Astrocyte (in vitro differentiated cells and primary cell): ENCODE data around the gene CD40. TPM values are rescaled to one million over a fixed set of nuclear protein-coding genes. Genes with fewer than 3 reads are reported as not detected.
A peak's percentile ranks its signal among the peaks of the same experiment; 100 is the strongest.

Source experiments
- DNase-seq: peaks from one replicate; pipeline ENCODE4 v3.0.0-alpha.2; 2010; ENCODE audit warnings: low read depth
- FAIRE-seq: peaks from 2 replicates; lab custom pipeline; 2011; peaks lifted over from hg19 to GRCh38; lab: Jason Lieb, UNC
- H2AFZ ChIP-seq: 2 replicates; pipeline ENCODE4 v1.6.0; 2012; ENCODE audit warnings: low read depth, low read length, inconsistent platforms
- H3K27ac ChIP-seq: 2 replicates; pipeline ENCODE4 v1.5.1; 2011; ENCODE audit warnings: low read depth, low read length, inconsistent platforms
- H3K27me3 ChIP-seq: 2 replicates; pipeline ENCODE4 v1.6.0; 2011; ENCODE audit warnings: low read length, inconsistent platforms; ENCODE audit not compliant: insufficient read depth
- H3K36me3 ChIP-seq: 2 replicates; pipeline ENCODE4 v1.5.1; 2011; ENCODE audit warnings: low read length, inconsistent platforms; ENCODE audit not compliant: insufficient read depth
- H3K4me1 ChIP-seq: 2 replicates; pipeline ENCODE4 v1.5.1; 2011; ENCODE audit warnings: low read length, inconsistent platforms; ENCODE audit not compliant: insufficient read depth
- H3K4me2 ChIP-seq: 2 replicates; pipeline ENCODE4 v1.6.0; 2012; ENCODE audit warnings: low read length, inconsistent platforms
- H3K4me3 ChIP-seq: 2 replicates; pipeline ENCODE4 v1.5.1; 2011; ENCODE audit warnings: low read depth, mild to moderate bottlenecking, low read length, inconsistent platforms; ENCODE audit not compliant: insufficient read depth
- H3K79me2 ChIP-seq: 2 replicates; pipeline ENCODE4 v1.6.0; 2012; ENCODE audit warnings: mild to moderate bottlenecking, low read length, inconsistent platforms; ENCODE audit not compliant: insufficient read depth
- H3K9ac ChIP-seq: 2 replicates; pipeline ENCODE4 v1.6.0; 2012; ENCODE audit warnings: mild to moderate bottlenecking, low read length, inconsistent platforms
- H3K9me3 ChIP-seq: 2 replicates; pipeline ENCODE4 v1.5.1; 2012; ENCODE audit warnings: low read depth, mild to moderate bottlenecking, low read length, inconsistent platforms; ENCODE audit not compliant: insufficient read depth
- H4K20me1 ChIP-seq: 2 replicates; pipeline ENCODE4 v1.6.0; 2012; ENCODE audit warnings: low read length, inconsistent platforms; ENCODE audit not compliant: insufficient read depth
- H3K27ac Mint-ChIP-seq: one replicate; pipeline ENCODE4 v1.8.0; 2021; ENCODE audit warnings: mild to moderate bottlenecking, mixed read lengths; ENCODE audit not compliant: unreplicated experiment
- H3K27me3 Mint-ChIP-seq: one replicate; pipeline ENCODE4 v1.8.0; 2021; ENCODE audit warnings: low read depth, mixed read lengths; ENCODE audit not compliant: unreplicated experiment
- H3K36me3 Mint-ChIP-seq: one replicate; pipeline ENCODE4 v1.8.0; 2021; ENCODE audit warnings: low read depth, mixed read lengths; ENCODE audit not compliant: unreplicated experiment
- H3K4me1 Mint-ChIP-seq: one replicate; pipeline ENCODE4 v1.8.0; 2021; ENCODE audit warnings: low read depth, mixed read lengths; ENCODE audit not compliant: unreplicated experiment
- H3K4me3 Mint-ChIP-seq: one replicate; pipeline ENCODE4 v1.8.0; 2021; ENCODE audit warnings: mild to moderate bottlenecking, moderate library complexity, mixed read lengths; ENCODE audit not compliant: unreplicated experiment
- H3K9me3 Mint-ChIP-seq: one replicate; pipeline ENCODE4 v1.8.0; 2021; ENCODE audit warnings: mild to moderate bottlenecking, mixed read lengths; ENCODE audit not compliant: unreplicated experiment
- CTCF ChIP-seq: IDR thresholded peaks from 2 replicates; pipeline ENCODE4 v1.5.1; 2011; ENCODE audit warnings: low read depth, mild to moderate bottlenecking, inconsistent platforms, low read length, moderate library complexity; ENCODE audit not compliant: insufficient read depth
- EZH2 ChIP-seq: IDR thresholded peaks from 2 replicates; pipeline ENCODE4 v1.6.1; 2012; ENCODE audit warnings: mild to moderate bottlenecking, low read length, inconsistent platforms; ENCODE audit not compliant: insufficient read depth
- total RNA-seq: library from RNA; stranded (reverse); gene quantifications from 2 replicates; pipeline ENCODE4 v1.2.1, GENCODE V29; 2021

Gene CD40
- total RNA-seq, 1 donor from 2014 or later: 2.3 TPM

GRCh38 chr20:46120136-46120535 is 2.0 kb downstream of the CD40 start:
- H3K27ac ChIP-seq: no peak overlapping the region
- Mint-ChIP-seq H3K9me3 (no peaks in the 10 kb centered on the region), H3K36me3 (no peaks in the 10 kb centered on the region), H3K4me3 (no peak overlapping the region), H3K27me3 (peaks cover 28% of the 10 kb centered on the region), H3K27ac (no peak overlapping the region), H3K4me1 (peaks cover 20% of the 10 kb centered on the region)
- FAIRE-seq: no peak
- no peaks in the 10 kb centered on the region for H4K20me1 ChIP-seq
- H3K4me3 ChIP-seq: no peak overlapping the region
- H3K4me2 ChIP-seq: no peak overlapping the region
- peaks cover 21% of the 10 kb centered on the region for H3K4me1 ChIP-seq
- H3K9ac ChIP-seq: no peak overlapping the region
- H3K79me2 ChIP-seq: no peaks in the 10 kb centered on the region
- peaks cover 4% of the 10 kb centered on the region for H3K27me3 ChIP-seq
- no peaks in the 10 kb centered on the region for H3K36me3 ChIP-seq
- TF ChIP-seq EZH2: no peak
- no peak for TF ChIP-seq CTCF
- H2AFZ ChIP-seq: no peak overlapping the region
- DNase-seq: no peak
- H3K9me3 ChIP-seq: no peaks in the 10 kb centered on the region

GRCh38 chr20:46121184-46121930 is 3.2 kb downstream of the CD40 start:
- H3K4me1 ChIP-seq: peaks cover 21% of the 10 kb centered on the region
- H3K27ac Mint-ChIP-seq: no peak overlapping the region
- H3K4me3 ChIP-seq: no peak overlapping the region
- H3K4me3 Mint-ChIP-seq: no peak overlapping the region
- H3K27ac ChIP-seq: no peak overlapping the region
- H4K20me1 ChIP-seq: no peaks in the 10 kb centered on the region
- no peaks in the 10 kb centered on the region for H3K27me3 ChIP-seq
- FAIRE-seq (no peak), DNase-seq (no peak)
- H3K79me2 ChIP-seq: no peaks in the 10 kb centered on the region
- peaks cover 2% of the 10 kb centered on the region for H3K9me3 Mint-ChIP-seq
- H3K4me2 ChIP-seq: peak overlapping the region; percentile 61
- H3K4me1 Mint-ChIP-seq: peaks cover 20% of the 10 kb centered on the region
- peak overlapping the region; percentile 13 for H2AFZ ChIP-seq
- no peak overlapping the region for H3K9ac ChIP-seq
- peaks cover 2% of the 10 kb centered on the region for H3K36me3 Mint-ChIP-seq
- no peaks in the 10 kb centered on the region for H3K36me3 ChIP-seq
- TF ChIP-seq CTCF (no peak), EZH2 (no peak)
- H3K9me3 ChIP-seq: no peaks in the 10 kb centered on the region
- H3K27me3 Mint-ChIP-seq: peaks cover 25% of the 10 kb centered on the region

- DNase-seq (peak; percentile 77), FAIRE-seq (no peak)
- H3K4me2 ChIP-seq: peak overlapping the region; percentile 61
- H3K4me1 Mint-ChIP-seq: peaks cover 20% of the 10 kb centered on the region
- H3K9ac ChIP-seq: no peak overlapping the region
- no peak overlapping the region for H3K4me3 ChIP-seq
- peak overlapping the region; percentile 13 for H2AFZ ChIP-seq
- peaks cover 21% of the 10 kb centered on the region for H3K4me1 ChIP-seq
- no peaks in the 10 kb centered on the region for H3K79me2 ChIP-seq
- peaks cover 2% of the 10 kb centered on the region for H3K9me3 Mint-ChIP-seq
- H3K27me3 Mint-ChIP-seq: peaks cover 28% of the 10 kb centered on the region
- TF ChIP-seq CTCF (no peak), EZH2 (no peak)
- H4K20me1 ChIP-seq: no peaks in the 10 kb centered on the region
- H3K36me3 Mint-ChIP-seq: peaks cover 2% of the 10 kb centered on the region
- no peaks in the 10 kb centered on the region for H3K27me3 ChIP-seq
- no peaks in the 10 kb centered on the region for H3K9me3 ChIP-seq
- no peak overlapping the region for H3K27ac Mint-ChIP-seq
- no peak overlapping the region for H3K4me3 Mint-ChIP-seq
- no peak overlapping the region for H3K27ac ChIP-seq
- no peaks in the 10 kb centered on the region for H3K36me3 ChIP-seq
Observed at GRCh38 chr20:46122071-46122470, 4.0 kb downstream of the CD40 start.
